HCEC 1CT (cell line): ENCODE data around the gene PLAC1.

ENCODE experiments used
- DNase-seq: peaks from one replicate; pipeline ENCODE4 v3.0.0-alpha.2; 2017

PLAC1 gene

DNA sequence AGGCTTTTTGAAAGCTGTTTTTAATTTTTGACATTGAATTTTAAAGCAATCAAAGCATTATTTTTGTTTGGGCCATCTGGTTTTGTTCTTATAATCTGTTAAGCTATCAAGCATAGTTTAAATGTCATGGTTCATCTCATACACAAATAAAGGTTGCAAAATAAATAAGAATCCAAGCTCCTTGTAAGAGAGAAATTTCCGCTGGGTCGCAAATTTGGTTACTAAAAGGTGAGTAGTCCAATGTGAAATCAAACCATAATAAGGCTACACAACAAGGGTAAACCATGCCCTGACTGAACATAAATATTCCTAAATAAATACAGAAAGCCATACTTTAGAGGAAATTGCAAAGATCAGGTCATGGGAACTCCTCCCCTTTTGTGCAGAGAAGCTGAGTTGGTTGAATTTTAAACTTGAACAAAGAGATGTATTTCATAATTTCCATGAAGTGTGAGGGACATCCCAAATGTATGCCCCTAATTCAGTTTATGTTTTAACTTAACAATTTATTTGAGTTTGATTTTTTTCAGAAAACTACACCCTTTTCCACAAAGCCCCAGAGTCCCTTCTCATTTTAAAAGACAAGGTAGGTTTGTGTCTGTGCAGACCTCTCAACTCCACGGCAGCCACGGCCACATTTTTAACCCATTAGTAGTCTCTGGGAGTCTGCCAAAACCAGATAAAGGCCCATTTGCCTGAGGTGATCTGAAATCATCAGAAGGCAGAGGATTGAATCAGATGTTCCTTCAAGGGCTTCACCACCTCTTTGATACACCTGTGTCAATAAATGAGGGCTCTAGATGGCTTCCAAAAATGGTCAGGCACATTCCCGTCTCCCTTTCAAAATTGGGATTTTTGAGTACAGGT is 85.2 kb downstream of the PLAC1 start:
- DNase-seq: peak; percentile 19

DNA sequence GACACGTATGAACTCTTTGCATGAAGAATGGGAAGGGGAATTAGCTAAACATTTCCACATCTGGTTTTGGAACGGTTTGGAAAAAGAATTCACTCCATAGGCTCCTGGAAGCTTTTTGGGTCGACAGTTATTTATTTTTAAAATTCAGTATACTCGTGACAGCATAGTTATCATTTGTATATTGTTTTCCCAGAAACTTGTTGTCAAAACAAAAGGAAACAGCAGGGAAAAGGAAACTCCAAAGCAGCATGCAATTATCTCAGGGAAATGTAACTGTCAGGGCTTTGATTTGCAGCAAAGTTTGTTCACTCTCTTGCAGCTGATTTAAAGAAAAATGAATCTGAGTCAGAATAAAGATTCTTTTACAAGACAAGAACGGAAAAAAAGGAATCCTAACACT is 86.5 kb downstream of the PLAC1 start:
- no peak for DNase-seq

DNA sequence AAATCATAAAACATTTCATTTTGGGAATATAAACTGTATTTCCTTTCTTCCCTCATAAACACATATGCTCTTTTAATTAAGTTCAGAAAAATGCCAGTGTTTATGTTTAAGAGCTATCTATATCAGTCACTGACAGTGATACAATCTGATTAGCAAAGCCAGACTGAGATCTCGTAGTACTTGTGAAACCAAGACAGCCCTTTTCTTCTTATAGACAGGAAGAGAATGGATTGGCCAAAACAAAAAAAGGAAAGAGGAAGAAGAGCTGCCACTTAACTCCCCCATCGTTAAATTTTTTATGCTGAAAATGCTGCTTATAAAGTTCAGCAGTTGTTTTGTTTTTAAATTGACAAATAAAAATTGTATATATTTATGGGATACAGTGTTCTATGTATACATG is 87.4 kb downstream of the PLAC1 start:
- DNase-seq: peak; percentile 15

DNA sequence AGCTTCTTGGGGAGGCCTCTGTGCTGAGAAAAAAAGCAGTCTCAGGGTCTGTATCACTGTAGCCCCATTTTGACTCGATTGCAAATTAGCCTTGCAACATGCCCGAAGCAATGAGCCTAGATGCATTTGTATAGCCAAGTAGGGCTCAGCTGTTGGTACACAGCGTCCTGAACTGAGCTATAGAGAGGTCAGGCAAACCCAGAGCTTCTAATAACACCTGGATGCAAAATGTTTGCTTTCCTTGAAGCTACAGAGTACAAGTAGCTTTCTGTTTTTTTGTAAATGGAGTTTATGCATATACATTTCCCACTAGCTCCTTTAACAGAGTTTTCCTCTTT is 87.8 kb downstream of the PLAC1 start:
- no peak for DNase-seq

DNA sequence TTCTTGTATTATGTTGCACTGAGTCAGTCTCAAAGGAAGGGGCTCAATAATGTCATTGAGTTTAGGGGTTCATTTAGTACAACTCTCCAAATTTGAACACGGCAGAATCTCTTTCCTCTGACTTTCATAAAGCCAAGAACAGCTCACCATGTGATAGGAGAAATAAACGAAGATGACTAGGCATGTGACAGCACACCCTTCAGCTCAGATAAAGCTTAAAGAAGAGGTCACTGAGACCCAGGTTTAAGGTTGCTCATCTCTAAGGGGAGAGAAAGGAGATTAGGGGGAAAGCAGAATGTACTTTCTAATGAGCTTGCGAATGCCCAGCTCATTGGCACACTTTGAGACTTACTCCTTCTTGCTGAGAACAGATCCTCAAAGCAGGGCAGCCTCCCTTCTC is 89.0 kb downstream of the PLAC1 start:
- DNase-seq: no peak

DNA sequence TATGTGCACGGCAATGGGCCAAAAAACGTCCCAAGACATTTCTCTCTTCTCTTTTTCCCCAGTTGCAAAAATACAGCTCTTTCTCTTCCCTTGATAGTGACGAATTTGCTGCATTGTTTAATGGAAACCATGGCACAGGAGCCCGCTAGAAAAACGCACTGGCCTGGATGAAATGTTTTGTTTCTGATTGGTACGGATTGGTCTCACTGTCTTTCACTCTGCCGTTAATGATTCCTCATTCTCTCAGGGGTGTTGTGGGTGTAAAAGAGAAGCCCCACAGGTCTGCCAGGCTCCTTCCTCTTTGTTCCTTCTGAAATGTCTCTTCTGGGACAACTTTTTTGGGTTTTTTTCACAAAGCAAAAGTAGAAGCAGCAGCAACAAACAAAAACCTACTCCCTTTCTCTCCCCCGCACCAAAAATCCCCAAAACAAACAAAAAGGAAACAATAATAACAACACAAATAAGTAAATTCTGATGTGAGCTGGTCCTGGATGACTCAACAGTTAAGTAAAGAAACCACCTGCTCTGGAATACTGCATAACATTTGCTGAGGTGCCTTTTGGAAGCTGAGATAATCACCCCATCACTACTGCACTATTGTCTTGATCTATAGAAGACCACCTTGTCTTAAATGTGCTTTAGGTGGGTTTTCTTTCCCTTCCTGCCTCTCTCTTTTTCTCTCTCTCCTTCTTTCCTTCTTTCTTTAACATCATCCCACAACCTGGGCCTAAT is 89.8 kb downstream of the PLAC1 start:
- no peak for DNase-seq

DNA sequence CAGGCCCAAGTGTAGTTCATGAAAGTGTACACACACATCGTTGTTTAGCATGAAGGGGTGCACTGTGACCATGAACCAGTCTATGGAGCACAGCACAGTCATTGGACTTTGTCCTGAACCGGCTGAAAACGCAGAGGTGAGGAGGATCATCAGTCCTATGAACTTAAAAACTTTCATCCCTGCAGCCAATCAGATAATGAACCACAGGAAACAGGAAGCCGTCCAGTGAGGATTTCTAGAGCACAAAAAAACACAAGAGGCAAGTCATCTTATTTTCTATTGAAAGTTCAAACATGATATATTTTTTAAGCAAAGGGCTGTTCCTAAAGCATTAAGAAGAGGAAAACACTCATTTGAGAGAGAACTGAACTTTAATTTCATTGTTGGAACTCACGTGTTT is 91.8 kb downstream of the PLAC1 start:
- no peak for DNase-seq

DNA sequence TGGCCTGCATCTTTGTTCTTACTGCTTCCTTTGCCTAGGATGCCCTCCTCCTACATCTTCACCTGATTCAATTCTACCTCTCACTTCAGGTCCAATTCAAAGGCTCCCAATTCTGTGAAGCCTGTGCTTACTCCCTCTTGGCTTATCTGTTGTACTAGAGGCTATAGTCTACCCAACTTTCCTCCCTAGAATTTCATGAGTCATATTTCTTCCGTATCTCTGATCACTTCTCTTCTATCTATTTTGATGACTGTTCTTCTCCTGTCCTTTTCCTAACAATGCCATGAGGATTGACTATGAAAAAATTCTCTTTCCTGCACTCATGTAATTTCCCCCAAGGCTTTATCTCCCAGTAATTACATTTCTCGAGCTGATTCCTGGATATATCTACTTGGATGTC is 96.3 kb downstream of the PLAC1 start:
- no peak for DNase-seq

DNA sequence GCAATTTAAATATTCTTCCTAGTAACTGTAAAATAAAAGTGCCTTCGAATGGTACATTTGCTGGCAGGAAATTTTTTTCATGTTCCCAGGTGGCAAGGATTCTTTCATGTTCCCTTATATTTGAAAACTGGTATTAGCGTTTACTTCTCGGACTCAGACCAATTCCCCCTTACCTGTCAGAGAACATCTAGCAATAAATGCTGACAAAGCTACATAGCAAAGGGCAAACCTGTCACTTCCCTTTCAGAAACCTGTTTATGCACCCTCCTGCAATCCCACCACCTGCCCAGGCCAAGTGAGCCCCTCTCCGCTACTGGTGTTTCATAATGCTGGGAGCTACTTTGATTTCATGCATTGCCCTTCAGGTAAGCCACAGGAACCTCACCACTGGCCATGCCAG is 100.1 kb downstream of the PLAC1 start:
- DNase-seq: no peak

DNA sequence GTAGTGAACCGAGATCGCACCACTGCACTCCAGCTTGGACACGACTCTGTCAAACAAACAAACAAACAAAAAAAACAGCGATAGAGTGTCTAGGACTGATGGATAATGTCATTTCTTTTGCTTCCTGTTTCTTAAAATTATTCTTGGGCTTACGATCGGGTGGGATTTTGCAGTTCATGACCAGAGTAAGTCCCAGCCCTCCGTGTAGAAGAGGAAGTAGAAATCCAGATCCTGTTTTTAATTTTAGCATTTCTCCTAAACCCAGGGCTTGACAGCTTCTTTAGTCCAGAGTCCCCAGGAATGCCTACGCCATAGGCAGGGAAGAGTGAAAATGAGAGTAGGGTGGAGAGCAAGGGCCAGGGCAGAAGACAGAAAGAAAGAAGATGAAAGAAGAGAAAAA is 104.0 kb downstream of the PLAC1 start:
- DNase-seq: no peak

DNA sequence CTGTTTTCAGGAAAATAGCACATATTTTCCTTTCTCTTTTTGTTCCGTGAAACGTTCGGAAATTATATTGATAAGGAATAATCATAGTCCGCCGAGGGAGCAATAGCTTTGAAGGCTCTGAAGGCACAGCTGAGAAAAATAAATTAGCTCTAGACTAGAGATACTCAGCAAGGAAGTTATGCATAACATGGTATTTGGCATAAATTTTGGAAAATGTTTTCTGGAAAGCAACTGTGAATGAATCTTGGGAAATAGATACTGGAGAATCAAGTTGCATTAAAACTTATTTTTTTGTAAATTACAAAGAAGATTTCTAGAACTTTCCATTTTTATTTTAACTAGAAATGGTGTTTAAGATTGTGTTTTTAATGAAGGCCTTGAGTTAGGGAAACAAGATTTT is 105.9 kb downstream of the PLAC1 start:
- DNase-seq: no peak

DNA sequence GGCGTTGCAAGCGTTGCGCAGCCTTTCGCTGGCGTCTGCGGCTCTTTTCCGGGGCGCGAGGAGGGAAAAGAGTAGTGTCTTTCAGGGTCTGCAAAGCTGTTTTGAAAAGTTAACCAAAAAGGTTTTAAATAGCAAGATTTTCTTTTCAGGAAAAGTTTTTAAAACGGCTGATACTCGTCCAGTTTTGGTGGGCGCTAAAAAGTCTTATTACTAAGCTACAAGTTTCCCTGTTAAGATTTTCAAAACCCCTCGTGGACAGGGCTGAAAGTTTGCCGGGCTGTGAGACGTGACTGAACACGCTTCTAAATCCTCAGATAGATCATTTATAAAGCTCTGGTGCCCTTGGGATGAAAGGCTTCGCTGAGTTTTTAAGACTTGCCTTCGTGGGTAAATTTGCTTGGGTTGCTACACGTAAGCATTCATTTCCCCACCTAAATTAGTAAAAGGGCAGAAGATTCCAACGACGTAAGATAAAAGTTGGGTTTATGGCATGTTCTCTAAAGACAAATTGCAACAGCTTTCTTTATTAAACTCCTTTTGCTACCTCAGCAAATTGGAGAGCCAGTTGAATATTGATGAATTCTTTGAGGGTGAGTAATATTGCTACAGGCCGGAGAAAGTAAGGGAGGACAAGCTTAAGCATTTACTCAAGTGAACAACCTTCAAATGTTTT is 106.8 kb downstream of the PLAC1 start:
- peak; percentile 57 for DNase-seq

DNA sequence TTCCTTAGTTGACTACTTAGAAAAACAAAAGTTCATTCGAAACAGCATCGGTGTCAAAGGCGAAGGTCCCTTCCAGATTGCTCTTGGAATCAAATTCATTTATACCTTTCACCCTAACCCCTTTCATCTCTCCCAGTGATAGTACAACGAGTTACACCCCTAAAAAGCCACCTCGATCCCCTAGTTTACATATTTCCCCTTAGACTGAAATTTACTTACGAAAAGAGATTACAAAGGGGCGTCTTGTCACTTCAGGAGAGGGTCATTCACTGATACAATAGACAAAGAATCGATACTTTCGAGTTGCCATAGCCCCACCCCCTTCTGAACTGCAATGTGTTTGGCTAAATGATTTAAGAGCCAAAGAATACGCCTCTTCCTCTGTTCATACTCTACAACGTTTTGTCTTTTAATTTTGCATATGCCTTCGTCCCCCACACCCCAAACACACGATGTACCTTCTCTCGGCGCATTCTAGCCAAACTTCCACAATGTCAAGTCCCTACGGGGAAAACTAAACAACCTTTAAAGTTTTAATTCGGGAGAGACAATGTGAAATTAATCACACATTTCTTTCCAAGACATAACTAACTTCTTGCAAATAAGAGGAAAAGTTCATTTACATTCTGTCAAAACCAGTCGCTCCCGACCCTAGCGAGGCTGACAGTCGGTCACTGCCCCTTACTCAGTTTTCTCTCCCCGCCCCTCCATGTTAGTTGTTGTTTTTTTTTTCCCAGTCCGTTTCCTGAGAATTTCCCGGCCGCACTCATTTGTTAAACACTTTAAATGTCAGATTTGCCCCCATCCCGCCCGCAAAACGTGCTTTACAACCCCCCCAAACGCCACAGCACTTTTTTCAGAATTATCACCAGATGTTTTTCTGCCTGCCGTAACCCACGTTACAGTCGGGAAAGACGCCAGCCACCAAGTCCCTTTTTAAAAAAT is 109.7 kb downstream of the PLAC1 start:
- DNase-seq: no peak

DNA sequence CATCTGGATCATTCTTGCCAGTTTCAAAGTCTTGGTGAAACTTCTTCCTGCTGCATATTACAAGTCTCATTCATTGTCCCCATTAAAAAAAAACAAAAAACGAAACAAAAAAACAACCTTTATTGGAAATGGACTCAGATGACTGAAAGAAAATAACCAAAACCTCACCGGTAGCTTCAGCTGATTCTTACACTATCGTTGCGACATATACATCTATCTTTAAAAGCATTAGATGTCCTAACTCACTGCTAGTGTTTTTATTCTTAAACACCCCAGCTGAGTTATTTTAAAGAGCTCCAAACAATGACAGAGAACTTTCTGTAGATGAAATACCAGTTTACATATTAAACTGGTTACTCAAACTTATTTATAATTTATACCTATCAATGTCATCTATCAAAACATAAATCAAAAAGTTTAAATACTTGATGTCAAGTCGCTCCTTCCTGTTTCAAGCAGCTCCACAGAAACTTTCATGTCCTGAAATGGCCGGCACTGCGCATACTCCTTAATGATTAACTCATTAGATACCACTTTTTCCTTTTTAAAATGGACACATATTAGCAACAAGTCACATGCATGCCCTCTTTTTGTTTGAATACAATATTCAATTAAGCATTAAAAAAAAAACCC is 111.1 kb downstream of the PLAC1 start:
- DNase-seq: peak; percentile 29

DNA sequence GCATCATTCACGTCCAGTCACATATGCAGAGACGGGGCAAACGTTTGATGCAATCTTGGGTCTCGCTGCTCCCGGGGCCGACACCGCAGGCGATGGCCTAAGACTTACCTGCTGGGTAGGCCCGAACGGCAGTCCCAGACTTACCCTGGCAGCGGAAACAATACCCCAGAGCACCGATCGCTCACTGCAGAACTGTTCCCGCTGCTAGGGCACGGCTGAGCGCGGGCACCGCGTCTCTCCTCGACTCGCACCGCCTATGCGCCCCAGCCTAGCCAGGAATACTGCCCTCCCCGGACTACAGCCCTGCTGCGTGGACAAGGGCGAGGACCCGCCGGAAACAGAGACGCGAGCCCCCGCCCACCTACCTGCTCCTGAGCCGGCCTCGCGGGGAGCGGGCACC is 112.1 kb downstream of the PLAC1 start:
- no peak for DNase-seq

DNA sequence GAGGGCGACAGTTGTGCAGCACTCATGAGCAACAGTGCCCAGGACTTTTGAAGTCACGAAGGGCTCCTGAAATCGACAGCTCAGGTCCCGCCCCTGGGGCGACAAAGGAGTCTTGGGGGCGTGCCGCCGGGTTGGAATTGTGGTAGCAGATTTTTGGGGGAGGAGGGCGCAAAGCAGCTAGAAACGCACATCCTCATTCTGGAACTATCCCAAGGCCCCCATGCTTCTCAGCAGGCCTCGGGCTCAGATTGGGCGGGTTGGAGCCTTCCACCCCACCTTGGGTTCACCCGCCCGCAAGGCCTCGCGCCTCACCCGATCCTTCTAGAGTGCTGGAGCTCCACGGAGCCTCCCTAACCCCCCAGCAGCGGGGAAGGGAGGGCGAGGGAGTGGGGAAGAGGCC is 112.8 kb downstream of the PLAC1 start:
- no peak for DNase-seq

DNA sequence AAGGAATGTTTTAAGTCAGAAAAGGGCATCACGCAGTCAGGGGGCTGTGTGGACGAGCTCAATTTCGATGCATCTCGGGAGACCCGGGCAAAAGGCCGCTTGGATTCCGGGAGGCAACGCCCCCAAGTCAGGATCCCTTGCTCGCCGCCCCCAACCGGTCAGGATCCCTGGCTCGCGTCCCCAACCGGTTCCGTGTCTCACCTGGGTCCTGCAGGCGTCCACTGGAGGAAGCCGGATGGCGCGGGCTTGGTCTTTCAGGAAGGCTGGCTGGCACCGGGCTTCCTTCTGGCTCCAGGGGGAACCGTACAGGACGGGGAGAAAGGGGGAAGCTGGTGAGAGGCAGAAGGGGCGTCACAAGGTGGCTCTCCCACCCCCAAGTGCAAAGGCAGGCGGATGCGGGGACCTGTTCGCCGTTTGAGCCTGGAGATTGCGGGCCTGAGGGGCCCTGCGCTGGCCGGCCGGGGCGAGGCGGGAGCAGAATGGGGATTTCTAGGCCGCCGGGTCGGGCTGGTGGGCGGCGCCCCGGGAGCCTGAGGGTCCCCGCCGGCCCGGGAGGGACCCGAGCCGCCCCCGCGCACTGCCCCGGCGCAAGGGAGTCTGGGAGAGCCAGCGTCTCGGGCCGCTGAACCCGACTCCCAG is 113.6 kb downstream of the PLAC1 start:
- no peak for DNase-seq

DNA sequence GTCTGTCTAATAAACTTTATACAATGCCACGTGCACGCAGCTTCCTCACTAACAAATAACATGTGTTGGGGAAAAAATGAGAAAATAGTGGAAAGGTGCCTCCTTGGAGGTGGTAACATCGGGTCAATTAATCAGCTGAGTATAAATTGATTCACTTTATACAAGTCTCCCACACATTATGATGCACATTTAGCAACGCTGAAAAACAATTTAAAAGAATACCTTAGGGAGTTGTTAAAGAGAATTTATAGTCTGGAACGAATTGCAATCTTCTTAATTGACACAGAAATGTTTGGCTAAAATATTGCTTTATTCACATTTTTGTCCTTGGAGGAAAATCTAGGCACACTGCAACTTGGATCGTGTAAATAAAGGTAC is 114.1 kb downstream of the PLAC1 start:
- no peak for DNase-seq

DNA sequence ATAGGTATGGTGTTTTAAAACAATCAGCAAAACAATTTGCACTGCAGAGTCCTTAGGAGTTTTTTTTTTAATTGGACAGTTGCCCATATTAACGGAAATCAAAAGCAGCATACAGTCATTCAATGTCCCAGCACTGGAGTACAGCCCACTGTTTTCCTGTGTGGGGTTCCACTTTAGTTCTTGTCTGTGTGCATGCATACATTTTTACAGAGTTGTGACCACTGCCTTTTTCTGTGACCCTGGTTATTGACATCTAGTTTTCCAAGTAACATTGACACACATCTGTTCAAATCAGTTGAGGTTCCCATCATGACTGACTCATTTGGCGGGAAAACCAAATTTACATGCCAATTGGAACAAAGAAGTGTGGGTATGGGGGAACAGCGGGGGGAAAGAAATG is 115.0 kb downstream of the PLAC1 start:
- no peak for DNase-seq

DNA sequence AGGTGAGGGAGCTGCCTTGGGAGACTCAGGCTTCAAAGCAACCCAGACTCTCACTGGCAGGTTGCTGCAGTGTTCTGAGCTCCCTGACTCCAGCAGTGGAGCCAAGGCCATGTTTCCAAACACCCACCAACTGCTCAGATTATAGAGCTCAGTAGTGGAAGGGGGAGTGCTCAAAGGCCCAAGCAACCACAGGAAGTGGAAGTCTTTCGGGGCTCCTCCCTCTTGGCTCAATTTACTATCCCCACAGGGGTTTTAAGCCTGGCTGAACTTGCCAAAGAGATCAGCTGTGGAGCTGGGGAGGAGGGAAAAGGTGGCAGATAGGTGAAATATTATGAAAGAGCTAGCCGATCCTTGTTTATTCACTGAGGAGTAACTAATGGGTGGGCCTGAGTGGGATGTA is 115.8 kb downstream of the PLAC1 start:
- DNase-seq: peak; percentile 43

DNA sequence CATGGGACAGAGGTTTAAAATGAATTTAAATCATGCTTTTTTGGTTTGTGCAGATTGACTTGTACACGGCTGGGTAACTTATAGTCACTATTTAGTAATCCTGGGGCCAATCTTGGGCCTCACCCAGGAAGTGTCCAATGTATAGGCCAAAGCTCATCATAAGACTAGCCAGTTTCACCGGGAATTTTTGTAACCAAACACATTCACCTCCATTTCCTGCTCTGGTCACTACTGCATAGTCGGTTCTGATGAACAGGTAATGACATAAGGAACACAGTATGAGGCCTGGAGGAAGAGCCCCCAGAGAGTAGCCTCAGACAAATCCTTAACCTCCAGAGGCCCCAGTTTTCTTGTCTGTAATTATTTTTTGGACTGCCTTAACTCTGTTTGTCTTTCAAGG is 116.4 kb downstream of the PLAC1 start:
- DNase-seq: no peak

DNA sequence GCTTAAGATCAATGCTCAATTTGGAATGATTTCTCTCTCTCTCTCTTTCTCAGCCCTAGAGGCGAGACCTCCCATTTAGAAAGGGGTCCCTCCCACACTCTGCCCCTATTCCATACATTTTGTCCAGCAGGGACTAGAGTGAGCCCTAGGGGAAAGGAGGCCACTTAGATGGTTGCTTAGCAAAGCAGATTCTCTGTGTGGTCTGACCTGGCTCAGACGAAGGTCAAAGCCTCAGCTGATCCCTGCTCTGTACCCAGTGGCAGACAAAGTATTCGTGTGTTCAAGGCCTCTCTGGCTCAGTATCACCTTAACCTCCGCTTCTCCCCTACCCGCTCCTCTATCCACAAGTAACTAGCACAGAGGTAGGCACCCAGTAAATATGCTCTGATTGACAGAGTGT is 120.0 kb downstream of the PLAC1 start:
- DNase-seq: no peak
